GM12864 (cell line): ENCODE data around the gene LPAR3.

Source experiments
- DNase-seq: peaks from one replicate; pipeline ENCODE4 v3.0.0-alpha.2; 2011; ENCODE audit warnings: low read depth
- H3K4me3 ChIP-seq: 2 replicates; pipeline ENCODE4 v1.5.1; 2011; ENCODE audit warnings: mild to moderate bottlenecking, low read depth, low read length, control low read depth
- TF ChIP-seq, protein P1 (sequence below): IDR thresholded peaks from 2 replicates; pipeline ENCODE4 v1.5.1; 2011; ENCODE audit warnings: low read depth, mild to moderate bottlenecking, moderate library complexity, low read length, control low read depth, inconsistent platforms; ENCODE audit errors: missing control alignments

The LPAR3 gene

DNA sequence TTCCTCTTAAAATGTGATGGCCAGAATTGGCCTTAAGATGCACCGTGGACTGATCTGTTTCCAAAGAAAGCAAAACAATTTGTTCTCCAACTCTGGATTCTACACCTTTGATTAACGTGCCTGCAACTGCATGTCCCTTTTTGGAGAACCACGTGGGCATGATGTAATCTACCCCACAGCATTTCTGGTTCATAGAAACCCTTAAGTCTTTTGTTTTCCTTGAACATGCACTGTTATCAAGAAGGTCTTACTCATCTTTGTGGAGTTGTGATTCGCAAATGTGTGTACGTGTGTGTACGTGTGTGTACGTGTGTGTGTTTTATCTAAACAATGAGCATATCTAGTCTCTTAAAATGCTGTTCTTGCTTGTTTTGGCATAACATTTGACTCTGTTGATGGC, 57.8 kb downstream of the LPAR3 start:
- TF ChIP-seq, protein P1, sequence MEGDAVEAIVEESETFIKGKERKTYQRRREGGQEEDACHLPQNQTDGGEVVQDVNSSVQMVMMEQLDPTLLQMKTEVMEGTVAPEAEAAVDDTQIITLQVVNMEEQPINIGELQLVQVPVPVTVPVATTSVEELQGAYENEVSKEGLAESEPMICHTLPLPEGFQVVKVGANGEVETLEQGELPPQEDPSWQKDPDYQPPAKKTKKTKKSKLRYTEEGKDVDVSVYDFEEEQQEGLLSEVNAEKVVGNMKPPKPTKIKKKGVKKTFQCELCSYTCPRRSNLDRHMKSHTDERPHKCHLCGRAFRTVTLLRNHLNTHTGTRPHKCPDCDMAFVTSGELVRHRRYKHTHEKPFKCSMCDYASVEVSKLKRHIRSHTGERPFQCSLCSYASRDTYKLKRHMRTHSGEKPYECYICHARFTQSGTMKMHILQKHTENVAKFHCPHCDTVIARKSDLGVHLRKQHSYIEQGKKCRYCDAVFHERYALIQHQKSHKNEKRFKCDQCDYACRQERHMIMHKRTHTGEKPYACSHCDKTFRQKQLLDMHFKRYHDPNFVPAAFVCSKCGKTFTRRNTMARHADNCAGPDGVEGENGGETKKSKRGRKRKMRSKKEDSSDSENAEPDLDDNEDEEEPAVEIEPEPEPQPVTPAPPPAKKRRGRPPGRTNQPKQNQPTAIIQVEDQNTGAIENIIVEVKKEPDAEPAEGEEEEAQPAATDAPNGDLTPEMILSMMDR = no peak
- DNase-seq = no peak
- no peak overlapping the region for H3K4me3 ChIP-seq

DNA sequence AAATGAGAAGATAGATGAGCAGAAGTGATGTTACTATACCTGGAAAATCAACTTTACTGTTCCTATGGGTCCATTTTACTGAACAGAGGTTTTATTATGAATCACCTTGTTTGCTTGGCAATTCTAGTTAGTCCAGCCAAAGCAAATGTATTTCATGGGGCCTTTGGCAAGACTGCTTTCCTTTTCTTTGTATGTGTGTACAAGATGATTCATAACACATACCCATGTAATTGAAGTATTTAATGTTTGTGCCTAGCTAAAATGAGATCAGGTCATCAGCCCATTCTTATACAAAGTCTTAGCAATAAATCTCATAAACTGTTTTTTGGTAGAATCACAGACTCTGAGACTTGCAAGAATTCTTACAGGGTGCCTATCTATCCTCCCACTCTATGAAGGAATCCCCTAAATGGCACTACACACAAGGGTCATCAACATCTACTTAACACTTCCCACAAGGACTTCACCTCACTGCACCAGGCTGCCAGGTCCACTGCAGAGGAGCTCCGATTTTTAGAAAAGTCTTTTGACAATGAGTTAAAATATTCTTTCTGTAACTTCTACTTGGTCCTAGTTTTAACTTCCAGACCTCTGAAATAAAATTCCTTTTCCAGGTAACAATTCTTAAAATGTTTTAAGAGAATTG, 58.5 kb downstream of the LPAR3 start:
- DNase-seq = no peak
- TF ChIP-seq, protein P1 = no peak
- no peak overlapping the region for H3K4me3 ChIP-seq

DNA sequence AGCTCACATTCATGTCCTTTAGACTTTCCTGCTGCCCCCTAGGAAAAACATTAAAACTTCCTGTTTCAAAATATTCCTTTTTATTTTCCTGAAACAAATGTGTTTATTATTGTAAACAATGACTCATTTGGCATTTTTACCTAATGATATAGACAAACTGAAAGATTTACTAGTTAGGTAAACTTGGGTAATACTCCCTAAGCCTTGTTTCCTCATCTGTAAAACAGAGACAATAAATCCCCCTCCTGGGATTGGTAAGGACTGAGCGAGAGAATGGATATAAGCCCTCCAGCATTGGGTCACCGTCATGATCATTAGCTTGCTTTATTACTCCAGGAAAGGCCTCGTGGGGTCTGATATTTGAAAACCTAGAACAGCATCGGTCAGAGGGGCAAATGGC, 59.8 kb downstream of the LPAR3 start:
- DNase-seq = no peak
- TF ChIP-seq, protein P1 = no peak
- H3K4me3 ChIP-seq = no peak overlapping the region

DNA sequence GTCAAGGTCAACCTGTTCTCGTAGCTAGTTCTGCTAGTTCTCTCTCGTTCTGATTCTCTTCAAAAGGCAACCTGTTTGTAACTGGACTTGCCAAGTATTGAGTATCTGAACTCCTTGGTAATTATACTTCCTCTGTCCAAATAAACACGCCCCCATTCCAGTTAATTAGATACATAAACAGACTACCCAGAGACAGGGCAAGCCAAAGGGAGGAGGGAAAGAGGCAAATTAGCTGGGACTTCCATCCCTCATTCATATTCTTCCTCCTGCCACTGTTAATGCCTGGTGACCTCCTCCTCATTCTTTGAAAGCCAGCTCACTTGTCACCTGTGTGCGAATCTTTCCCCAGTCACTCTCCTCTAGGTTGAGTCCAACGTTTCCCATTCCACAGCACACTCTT, 62.9 kb downstream of the LPAR3 start:
- no peak overlapping the region for H3K4me3 ChIP-seq
- DNase-seq = no peak
- TF ChIP-seq, protein P1 = no peak

DNA sequence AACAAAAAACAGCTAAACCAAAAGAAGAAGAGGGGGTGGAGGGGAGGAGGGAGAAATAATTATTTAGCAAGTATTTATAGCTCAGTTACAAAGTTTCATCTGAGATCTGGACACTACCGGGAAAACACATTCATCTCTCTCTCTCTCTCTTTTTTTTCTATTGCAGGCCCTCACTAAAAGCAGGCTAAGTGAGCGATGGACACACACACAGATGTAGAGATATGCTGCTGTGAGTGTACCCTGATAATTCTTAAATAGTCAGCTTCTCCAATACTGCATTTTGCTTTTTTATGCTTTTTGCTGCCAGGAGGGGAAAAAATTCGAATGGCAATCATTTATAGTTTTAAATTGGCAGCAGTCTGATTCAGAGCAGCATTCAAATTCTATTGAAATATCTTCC, 65.0 kb downstream of the LPAR3 start:
- DNase-seq = no peak
- H3K4me3 ChIP-seq = no peak overlapping the region
- TF ChIP-seq, protein P1 = no peak

DNA sequence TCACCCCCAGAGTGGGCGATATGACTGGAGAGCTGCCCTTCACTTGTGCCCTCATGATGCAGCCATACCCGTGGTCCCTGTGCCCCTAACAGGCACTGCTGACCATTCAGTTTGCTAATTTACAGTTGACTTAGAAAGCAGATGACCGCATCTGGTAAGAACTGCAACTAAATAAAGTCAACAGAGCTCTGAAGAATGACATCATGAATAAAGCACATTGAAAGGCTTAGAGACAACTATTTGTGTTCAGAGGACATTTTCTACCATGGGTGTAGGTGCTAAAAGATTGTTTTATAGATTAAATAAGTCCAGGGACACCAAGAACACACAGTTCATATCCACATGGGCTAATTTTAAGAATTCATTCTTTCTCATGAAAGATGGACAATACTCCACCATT, 65.5 kb downstream of the LPAR3 start:
- DNase-seq = no peak
- TF ChIP-seq, protein P1 = no peak
- H3K4me3 ChIP-seq = no peak overlapping the region

DNA sequence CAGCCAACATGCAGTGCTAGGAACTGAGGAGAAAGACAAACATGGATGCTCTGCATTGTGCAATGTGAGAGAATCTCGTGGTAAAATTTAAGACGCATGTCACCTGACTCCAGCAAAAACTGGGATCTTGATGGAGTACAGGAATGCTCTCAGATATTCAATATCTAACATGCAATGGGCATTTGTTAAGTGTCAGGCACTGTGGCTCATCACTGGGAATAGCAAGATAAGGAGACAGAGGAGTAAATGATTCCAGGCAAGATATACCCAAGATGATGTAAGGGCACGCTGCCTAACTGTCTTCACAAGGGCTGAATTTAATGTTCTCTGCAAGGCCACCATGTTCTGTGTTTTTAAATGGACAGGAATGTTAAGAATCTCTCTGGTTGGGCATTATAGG, 67.8 kb downstream of the LPAR3 start:
- TF ChIP-seq, protein P1 = no peak
- no peak for DNase-seq
- H3K4me3 ChIP-seq = no peak overlapping the region
